Hypothalamus (tissue), 51 donors: Measurements from ENCODE around the gene GRIP1.

ENCODE experiments used
- DNase-seq, 51 donors: peaks; one replicate each; lab custom pipeline; 2025; lab: John Stamatoyannopoulos, UW

Gene GRIP1

DNA sequence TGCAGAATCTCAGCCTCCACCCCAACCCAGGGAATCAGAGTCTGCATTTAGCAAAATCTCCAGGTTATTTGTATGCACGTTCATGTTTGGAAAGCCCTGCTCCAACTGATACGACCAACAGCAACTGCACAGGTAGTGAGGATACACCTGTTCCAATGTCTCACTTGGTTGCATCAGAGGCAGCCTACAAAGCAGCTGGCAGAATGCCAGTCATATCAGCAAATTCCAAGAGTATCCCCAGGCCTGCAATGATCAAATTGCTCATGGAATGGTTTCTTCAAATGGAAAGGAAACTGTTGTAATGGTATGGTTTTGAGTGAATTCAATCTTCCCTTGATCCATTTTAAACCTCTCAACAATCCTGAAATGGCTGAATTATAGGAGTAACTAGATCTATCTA, 75.4 kb downstream of the GRIP1 start:
- DNase-seq: no peak

- DNase-seq: no peak
Observed at GRCh38 chr12:66602483-66603143, 76.3 kb downstream of the GRIP1 start.

GRCh38 chr12:66600903-66601302, 78.0 kb downstream of the GRIP1 start:
- DNase-seq: no peak

GRCh38 chr12:66599816-66600215, 79.1 kb downstream of the GRIP1 start:
- no peak for DNase-seq

DNA sequence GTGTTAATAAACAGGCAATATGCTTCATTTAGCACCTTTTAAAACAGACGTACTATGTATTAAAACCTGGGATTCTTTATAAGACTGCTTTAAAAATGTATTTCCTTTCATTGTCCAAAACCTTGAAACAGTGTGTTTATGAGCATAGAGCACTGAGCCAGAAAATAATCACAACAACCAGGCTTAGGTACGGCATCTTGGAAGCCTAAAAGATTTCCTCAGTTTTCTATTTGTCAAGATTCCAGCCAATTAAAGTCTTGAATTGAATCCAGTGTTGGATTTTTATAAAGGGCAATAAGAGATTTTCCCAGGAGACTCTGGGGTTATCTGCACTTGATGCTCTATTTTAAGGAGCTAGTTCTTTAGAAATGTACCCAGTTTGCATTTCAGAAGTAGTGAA, 80.3 kb downstream of the GRIP1 start:
- no peak for DNase-seq

GRCh38 chr12:66598079-66598478, 80.8 kb downstream of the GRIP1 start:
- DNase-seq: no peak

DNA sequence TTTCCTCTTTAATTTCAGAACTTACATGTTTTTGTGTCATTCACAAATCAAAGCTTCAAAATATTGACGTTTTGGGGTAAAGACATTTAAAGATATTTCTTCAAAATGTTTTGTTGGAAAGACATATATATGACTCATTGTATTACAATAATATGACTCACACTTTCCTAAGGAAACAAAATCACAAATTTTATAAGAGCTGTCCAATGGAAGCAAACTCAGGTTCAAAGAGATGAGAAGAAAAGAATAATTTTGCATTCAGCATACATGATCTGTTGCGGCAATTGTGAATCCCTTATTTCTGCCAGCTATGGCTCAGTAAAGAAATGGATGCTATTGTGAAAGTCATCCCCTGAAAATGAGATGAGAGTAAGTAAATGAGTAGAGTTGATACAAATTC, 82.7 kb downstream of the GRIP1 start:
- no peak for DNase-seq

GRCh38 chr12:66594688-66595087, 84.2 kb downstream of the GRIP1 start:
- no peak for DNase-seq

DNA sequence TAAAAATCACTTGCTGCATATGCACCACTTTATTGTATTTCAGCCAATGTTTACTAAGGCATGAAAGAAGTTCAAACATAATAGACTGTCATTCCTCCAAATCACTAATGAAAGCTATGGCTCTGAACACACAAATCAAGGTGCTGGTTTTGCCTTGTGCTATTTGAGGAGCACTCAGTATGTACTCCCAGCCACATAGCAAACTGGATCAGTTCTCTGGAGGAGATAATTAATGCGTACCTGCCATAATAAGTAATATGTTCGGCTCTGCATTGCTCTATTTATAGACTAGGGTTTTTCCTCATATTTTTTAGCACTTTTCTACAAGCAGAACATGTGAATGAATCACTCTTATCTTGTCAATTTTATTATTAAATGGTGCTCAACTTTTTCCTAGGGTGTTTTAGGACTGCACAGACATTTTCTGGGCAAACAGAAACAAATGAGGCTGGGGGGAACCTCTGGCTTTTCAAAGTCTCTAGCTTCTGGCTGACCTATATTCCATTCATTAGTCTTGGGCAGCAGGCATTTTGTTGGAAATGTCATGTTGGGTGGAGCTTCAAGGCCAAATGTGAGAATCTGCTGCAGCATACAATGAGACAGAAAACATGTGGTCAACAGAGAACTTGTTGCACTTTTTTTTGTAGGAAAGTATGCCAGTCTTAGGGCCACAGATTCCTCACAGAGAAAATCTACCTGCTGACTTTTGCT, 88.4 kb downstream of the GRIP1 start:
- DNase-seq: no peak

DNA sequence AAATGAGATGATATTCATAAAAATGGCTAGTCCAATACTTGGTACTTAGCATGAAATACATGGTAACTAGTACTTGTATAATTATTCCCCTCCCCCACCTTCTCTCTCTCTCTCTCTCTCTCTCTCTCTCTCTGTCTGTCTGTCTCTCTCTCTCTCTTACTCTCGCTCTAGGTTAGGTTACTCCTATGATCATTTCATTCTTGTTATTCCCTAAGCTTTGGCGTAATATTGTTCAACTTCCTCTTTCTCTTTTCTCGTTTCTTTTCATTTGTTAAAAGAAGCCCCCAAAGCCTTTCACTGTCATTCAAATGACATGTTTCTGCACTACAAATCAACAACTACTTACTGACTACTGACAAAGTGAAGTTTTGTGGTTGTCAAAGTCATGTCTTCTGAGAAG, 89.8 kb downstream of the GRIP1 start:
- DNase-seq: no peak

DNA sequence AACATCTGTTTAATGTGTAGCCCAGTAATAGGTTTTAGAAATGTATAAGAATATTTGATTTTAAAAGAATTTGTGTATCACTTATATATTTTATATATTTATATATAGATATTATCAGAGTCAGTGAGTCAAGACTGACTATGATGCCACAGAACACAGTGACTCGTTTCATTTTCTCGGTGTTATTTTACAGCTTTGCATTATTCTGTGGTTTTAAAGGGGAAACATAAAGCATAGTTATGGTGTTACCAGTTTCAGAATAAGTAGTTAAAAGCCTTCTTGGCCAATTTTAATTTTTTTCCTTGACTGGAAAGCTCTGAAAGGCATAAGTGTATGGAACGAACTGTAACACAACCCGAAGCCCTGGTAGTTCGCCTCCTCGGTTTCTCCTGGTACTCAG, 91.0 kb downstream of the GRIP1 start:
- DNase-seq: no peak

- no peak for DNase-seq
Observed at GRCh38 chr12:66584673-66585072, 94.2 kb downstream of the GRIP1 start.

DNA sequence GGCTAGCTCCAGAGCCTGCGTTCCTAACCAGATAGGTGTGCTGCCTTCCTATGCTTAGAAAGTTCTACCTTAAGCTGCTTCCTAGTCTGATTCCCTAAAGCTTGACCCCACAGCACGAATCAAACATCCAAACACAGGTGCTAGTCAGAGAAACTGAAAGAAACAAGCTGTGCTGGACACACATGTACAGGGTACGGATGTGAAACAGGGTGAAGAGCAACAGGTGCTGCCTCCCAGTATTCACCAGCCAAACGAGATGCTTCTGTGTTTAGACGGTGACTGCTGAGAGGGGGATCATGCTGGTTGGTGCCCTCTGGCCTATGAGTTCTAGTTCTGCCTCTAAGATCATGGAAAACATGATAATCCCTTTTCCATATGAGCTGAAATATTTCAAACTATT, 105.3 kb downstream of the GRIP1 start:
- no peak for DNase-seq

DNA sequence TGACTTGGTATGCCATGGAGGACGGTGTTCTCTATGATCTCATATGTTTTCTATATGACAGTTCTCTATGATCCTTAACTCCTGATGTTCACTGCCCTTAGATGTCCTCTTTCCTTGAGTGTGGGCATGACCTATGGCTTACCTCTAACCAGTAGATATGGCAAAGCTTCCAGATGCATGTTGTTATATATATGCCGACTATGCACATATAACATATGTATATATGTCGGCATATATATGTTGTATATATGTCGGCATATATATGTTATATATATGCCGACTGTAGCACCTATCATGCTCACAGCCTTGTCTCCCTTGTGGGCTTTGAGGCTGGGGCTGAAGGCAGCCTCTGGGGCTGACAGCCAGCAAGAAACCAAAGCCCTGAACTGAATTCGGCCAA, 106.0 kb downstream of the GRIP1 start:
- no peak for DNase-seq

- DNase-seq: no peak
Observed at GRCh38 chr12:66571361-66571915, 107.4 kb downstream of the GRIP1 start.

GRCh38 chr12:66563220-66563619, 115.7 kb downstream of the GRIP1 start:
- no peak for DNase-seq

GRCh38 chr12:66555113-66555512, 123.8 kb downstream of the GRIP1 start:
- no peak for DNase-seq

GRCh38 chr12:66552716-66553115, 126.2 kb downstream of the GRIP1 start:
- no peak for DNase-seq

- no peak for DNase-seq
Observed at GRCh38 chr12:66550626-66551025, 128.2 kb downstream of the GRIP1 start.

DNA sequence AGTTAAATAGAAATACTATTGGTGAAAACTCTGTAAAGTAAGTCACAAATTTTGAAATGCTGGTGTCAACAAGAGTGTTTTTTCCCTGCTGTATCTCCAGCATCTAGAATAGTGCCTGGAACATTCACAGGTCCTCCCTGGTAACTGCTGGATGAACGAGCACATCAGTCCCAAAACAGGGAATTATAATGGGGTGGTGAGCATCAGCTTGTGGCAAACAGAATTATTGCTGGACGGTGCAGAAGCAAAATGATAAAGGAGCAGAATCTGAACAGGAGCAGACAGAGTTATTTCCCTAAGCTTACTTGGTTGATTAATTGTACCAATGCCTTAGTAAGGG, 129.9 kb downstream of the GRIP1 start:
- DNase-seq: no peak

GRCh38 chr12:66548338-66549049, 130.4 kb downstream of the GRIP1 start:
- no peak for DNase-seq

DNA sequence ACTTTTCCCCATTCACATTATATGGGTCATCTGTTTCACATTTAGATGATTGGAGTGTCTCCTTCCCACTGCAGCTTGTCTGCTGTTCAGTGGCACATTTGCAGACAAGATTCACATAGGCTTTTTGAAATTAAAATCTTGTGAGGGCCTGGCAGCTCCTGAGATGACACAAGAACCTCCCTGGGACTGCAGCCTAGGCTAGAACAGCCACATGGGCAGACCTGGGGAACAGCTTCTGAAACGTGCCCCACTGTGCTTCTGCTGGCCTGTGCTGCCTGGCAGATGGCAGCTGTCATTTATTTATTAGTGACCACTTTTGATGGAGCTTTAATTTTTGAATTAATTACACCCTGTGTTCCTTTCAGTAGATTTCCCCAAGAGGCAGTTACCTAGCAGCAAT, 137.4 kb downstream of the GRIP1 start:
- peak in 1 of 51 donors; percentile 1 for DNase-seq
